Liver (tissue), 9 donors: ENCODE data around the gene ENOX1. TPM values are rescaled to one million over a fixed set of nuclear protein-coding genes. Genes with fewer than 3 reads are reported as not detected.

Experiments used
- DNase-seq: peaks from one replicate; pipeline ENCODE4 v3.0.0-alpha.2; 2017; ENCODE audit warnings: low spot score
- H3K27ac ChIP-seq, 2 donors: one replicate each; pipeline ENCODE4 v1.7.0; 2013; ENCODE audit warnings: inconsistent platforms in 2 of 2, low read length in 2 of 2, control low read depth in 1 of 2, low read depth in 1 of 2, mild to moderate bottlenecking in 1 of 2
- H3K27me3 ChIP-seq, 4 donors: one replicate each; pipeline versions ENCODE4 v1.6.1 to v1.7.0; 2013; ENCODE audit warnings: low read length in 3 of 4, inconsistent platforms in 1 of 4, mild to moderate bottlenecking in 1 of 4, moderate library complexity in 1 of 4; ENCODE audit not compliant: control insufficient read depth in 4 of 4, insufficient read depth in 4 of 4
- H3K36me3 ChIP-seq, 4 donors: one replicate each; pipeline versions ENCODE4 v1.6.1 to v1.7.0; 2013; ENCODE audit warnings: low read length in 3 of 4, mild to moderate bottlenecking in 3 of 4, low read depth in 1 of 4, moderate library complexity in 1 of 4; ENCODE audit not compliant: control insufficient read depth in 4 of 4, insufficient read depth in 3 of 4
- H3K4me1 ChIP-seq, 4 donors: one replicate each; pipeline versions ENCODE4 v1.6.1 to v1.7.0; 2013; ENCODE audit warnings: low read length in 3 of 4, mild to moderate bottlenecking in 3 of 4, moderate library complexity in 1 of 4; ENCODE audit not compliant: control insufficient read depth in 4 of 4, insufficient read depth in 4 of 4
- H3K4me3 ChIP-seq, 3 donors: one replicate each; pipeline versions ENCODE4 v1.6.1 to v1.7.0; 2013; ENCODE audit warnings: low read length in 3 of 3, control low read depth in 1 of 3, low read depth in 1 of 3, mild to moderate bottlenecking in 1 of 3
- H3K9ac ChIP-seq, 2 donors: one replicate each; pipeline ENCODE4 v1.7.0; 2013; ENCODE audit warnings: low read length in 2 of 2, mild to moderate bottlenecking in 2 of 2, moderate library complexity in 2 of 2, control low read depth in 1 of 2, low read depth in 1 of 2
- H3K9me3 ChIP-seq, 4 donors: one replicate each; pipeline versions ENCODE4 v1.6.1 to v1.7.0; 2013; ENCODE audit warnings: low read length in 3 of 4; ENCODE audit not compliant: control insufficient read depth in 4 of 4
- EGR1 ChIP-seq, 2 donors: IDR thresholded peaks; 2 replicates each; pipeline ENCODE4 v1.6.1; 2016 to 2018; ENCODE audit warnings: antibody characterized with exemption in 2 of 2, low read depth in 2 of 2
- FOXA1 ChIP-seq: IDR thresholded peaks from 2 replicates; pipeline ENCODE4 v1.6.1; 2016; ENCODE audit warnings: antibody characterized with exemption
- FOXA2 ChIP-seq: IDR thresholded peaks from 2 replicates; pipeline ENCODE4 v1.6.1; 2016; ENCODE audit warnings: antibody characterized with exemption
- GABPA ChIP-seq, 2 donors: IDR thresholded peaks in 1 of 2; conservative IDR thresholded peaks in 1 of 2; 2 replicates each; pipeline ENCODE4 v1.6.1; 2016; ENCODE audit warnings: antibody characterized with exemption in 2 of 2, mild to moderate bottlenecking in 1 of 2, moderate library complexity in 1 of 2
- HNF4A ChIP-seq, 2 donors: conservative IDR thresholded peaks; 2 replicates each; pipeline ENCODE4 v1.6.1; 2016; ENCODE audit warnings: antibody characterized with exemption in 2 of 2, mild to moderate bottlenecking in 2 of 2
- HNF4G ChIP-seq: IDR thresholded peaks from 2 replicates; pipeline ENCODE4 v1.6.1; 2016; ENCODE audit warnings: antibody characterized with exemption
- JUND ChIP-seq, 2 donors: IDR thresholded peaks; 2 replicates each; pipeline ENCODE4 v1.6.1; 2016; ENCODE audit warnings: antibody characterized with exemption in 2 of 2
- NR2F2 ChIP-seq: IDR thresholded peaks from 2 replicates; pipeline ENCODE4 v1.6.1; 2016; ENCODE audit warnings: antibody characterized with exemption
- RAD21 ChIP-seq, 2 donors: IDR thresholded peaks; 2 replicates each; pipeline ENCODE4 v1.6.1; 2016; ENCODE audit warnings: antibody characterized with exemption in 2 of 2, mild to moderate bottlenecking in 2 of 2
- RXRA ChIP-seq, 2 donors: IDR thresholded peaks; 2 replicates each; pipeline ENCODE4 v1.6.1; 2017 to 2018; ENCODE audit warnings: antibody characterized with exemption in 2 of 2, mild to moderate bottlenecking in 1 of 2
- SP1 ChIP-seq: IDR thresholded peaks from 2 replicates; pipeline ENCODE4 v1.6.1; 2018; ENCODE audit warnings: antibody characterized with exemption, mild to moderate bottlenecking
- TAF1 ChIP-seq: conservative IDR thresholded peaks from 2 replicates; pipeline ENCODE4 v1.6.1; 2016; ENCODE audit warnings: antibody characterized with exemption, mild to moderate bottlenecking
- YY1 ChIP-seq: IDR thresholded peaks from 2 replicates; pipeline ENCODE4 v1.6.1; 2016; ENCODE audit warnings: antibody characterized with exemption, mild to moderate bottlenecking
- WGBS: extraction: QIAGEN DNeasy Blood & Tissue Kit; methylation state at CpG from one replicate; pipeline ENCODE4 v1.1.7; 2013; 5-methylcytosine and 5-hydroxymethylcytosine counted together
- polyA plus RNA-seq, 2 donors: library from polyadenylated mRNA; stranded (reverse) in 1 of 2; unstranded in 1 of 2; fragments of 200-250 nt in 1 of 2; fragments of >200 nt in 1 of 2; fragmentation: Nextera tagmentation in 1 of 2; extraction: Ambion mirVana in 1 of 2; gene quantifications; one replicate each; pipeline versions ENCODE4 v1.2.1 to v1.2.3, GENCODE V29; 2013 to 2015
- total RNA-seq, 2 donors: library from RNA; depleted of rRNA; stranded (reverse); fragments of >200 nt; gene quantifications; one replicate each; pipeline ENCODE4 v1.2.3, GENCODE V29; 2014
- TF ChIP-seq, protein P1 (sequence below): fragments of 150-350 bp; IDR thresholded peaks from 2 replicates; pipeline ENCODE4 v1.5.1; 2017; ENCODE audit warnings: improper control_type of control experiment, low read depth, low read length; ENCODE audit not compliant: missing input control
- TF ChIP-seq, protein P2 (sequence below): IDR thresholded peaks from 2 replicates; pipeline ENCODE4 v1.6.1; 2016; ENCODE audit warnings: antibody characterized with exemption
- TF ChIP-seq, protein P3 (sequence below): IDR thresholded peaks from 2 replicates; pipeline ENCODE4 v1.6.1; 2016; ENCODE audit warnings: antibody characterized with exemption, mild to moderate bottlenecking
- TF ChIP-seq, protein P4 (sequence below): IDR thresholded peaks from 2 replicates; pipeline ENCODE4 v1.6.1; 2016; ENCODE audit warnings: antibody characterized with exemption
- TF ChIP-seq, protein P5 (sequence below): IDR thresholded peaks from 2 replicates; pipeline ENCODE4 v1.6.1; 2016; ENCODE audit warnings: antibody characterized with exemption
- donor health status: healthy.
- donor health status: healthy.
- donor health status: healthy.
- donor health status: healthy.
- donor health status: healthy.

The ENOX1 gene
- total and polyA plus RNA-seq, 4 donors, result 0.02 to 0.33 (median 0.08) TPM; not detected in 1

DNA sequence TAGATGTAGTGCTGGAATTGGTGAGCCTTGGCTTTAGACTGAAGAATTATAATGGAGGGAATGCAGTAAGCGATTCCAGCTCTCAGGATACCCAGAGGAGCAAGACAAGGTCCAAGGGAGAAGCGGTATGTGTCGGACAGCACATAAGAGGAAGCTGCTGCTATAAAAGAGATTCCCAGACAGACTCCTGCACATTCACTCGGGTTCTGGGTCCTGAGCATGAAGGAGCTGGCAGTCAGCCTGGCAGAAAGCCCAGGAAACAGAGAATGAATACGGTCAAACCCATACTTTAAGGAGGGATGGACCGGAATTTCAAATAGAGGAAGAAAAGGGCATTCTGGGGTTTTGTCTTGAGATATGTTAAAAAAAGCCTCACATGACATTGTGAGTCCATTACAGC lies 455.1 kb downstream of the ENOX1 start:
- 77% methylated on average over 6 of the region's 6 CpGs for WGBS
- H3K4me1 ChIP-seq, result no peaks in the 10 kb centered on the region

DNA sequence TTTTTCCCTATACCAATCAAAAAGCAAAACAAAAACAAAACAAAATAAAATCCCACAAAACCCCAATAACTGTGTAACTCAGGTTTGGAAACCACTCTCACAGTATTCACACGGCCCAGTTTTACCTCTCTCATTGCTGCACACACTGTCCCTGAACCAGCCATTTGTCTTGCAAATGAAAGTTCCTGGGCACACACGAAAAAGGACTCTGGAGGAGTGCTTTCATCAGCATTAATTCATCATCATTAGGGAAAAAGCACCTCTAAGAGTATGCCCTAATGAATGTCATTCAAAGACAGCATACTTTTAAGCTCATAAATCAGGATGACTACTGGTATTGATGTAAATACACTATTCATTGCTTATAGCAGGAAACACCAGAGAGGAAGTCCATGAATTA lies 457.1 kb downstream of the ENOX1 start:
- Histone ChIP-seq H3K9me3 (no peaks in the 10 kb centered on the region), H3K9ac (no peak overlapping the region)
- 88% methylated on average over 2 of the region's 2 CpGs for WGBS
- TF ChIP-seq GABPA (IDR thresholded peaks at IDR 0.05 in 1 of 2, conservative IDR thresholded peaks at IDR 0.05 in 1 of 2), result no peak
- TF ChIP-seq HNF4G, result no peak
- TF ChIP-seq, protein P1, sequence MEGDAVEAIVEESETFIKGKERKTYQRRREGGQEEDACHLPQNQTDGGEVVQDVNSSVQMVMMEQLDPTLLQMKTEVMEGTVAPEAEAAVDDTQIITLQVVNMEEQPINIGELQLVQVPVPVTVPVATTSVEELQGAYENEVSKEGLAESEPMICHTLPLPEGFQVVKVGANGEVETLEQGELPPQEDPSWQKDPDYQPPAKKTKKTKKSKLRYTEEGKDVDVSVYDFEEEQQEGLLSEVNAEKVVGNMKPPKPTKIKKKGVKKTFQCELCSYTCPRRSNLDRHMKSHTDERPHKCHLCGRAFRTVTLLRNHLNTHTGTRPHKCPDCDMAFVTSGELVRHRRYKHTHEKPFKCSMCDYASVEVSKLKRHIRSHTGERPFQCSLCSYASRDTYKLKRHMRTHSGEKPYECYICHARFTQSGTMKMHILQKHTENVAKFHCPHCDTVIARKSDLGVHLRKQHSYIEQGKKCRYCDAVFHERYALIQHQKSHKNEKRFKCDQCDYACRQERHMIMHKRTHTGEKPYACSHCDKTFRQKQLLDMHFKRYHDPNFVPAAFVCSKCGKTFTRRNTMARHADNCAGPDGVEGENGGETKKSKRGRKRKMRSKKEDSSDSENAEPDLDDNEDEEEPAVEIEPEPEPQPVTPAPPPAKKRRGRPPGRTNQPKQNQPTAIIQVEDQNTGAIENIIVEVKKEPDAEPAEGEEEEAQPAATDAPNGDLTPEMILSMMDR, result no peak
- no peak for TF ChIP-seq TAF1
- TF ChIP-seq, protein P2, sequence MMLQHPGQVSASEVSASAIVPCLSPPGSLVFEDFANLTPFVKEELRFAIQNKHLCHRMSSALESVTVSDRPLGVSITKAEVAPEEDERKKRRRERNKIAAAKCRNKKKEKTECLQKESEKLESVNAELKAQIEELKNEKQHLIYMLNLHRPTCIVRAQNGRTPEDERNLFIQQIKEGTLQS, result no peak
- TF ChIP-seq YY1, result no peak
- TF ChIP-seq FOXA2, result no peak
- no peak for TF ChIP-seq HNF4A (conservative IDR thresholded peaks at IDR 0.05)
- TF ChIP-seq RAD21 (IDR thresholded peaks at IDR 0.05), result no peak
- TF ChIP-seq SP1, result no peak
- TF ChIP-seq EGR1 (IDR thresholded peaks at IDR 0.05; ENCODE audit: low read depth in 2 of 2), result no peak
- TF ChIP-seq NR2F2, result no peak

More for the DNA sequence above, 455.1 kb downstream of the ENOX1 start:
- Histone ChIP-seq H3K9ac (no peak overlapping the region), H3K27me3 (no peaks in the 10 kb centered on the region), H3K9me3 (no peaks in the 10 kb centered on the region), H3K27ac (no peak overlapping the region), H3K4me3 (no peak overlapping the region), H3K36me3 (no peaks in the 10 kb centered on the region)
- TF ChIP-seq RXRA (IDR thresholded peaks at IDR 0.05) (no peak), NR2F2 (no peak), HNF4A (conservative IDR thresholded peaks at IDR 0.05) (no peak), JUND (IDR thresholded peaks at IDR 0.05) (no peak), GABPA (IDR thresholded peaks at IDR 0.05 in 1 of 2, conservative IDR thresholded peaks at IDR 0.05 in 1 of 2) (no peak), FOXA1 (no peak), YY1 (no peak), TAF1 (no peak), SP1 (no peak), FOXA2 (no peak), RAD21 (IDR thresholded peaks at IDR 0.05) (no peak), HNF4G (no peak), EGR1 (IDR thresholded peaks at IDR 0.05; ENCODE audit: low read depth in 2 of 2) (no peak)
- TF ChIP-seq, protein P1, result no peak
- TF ChIP-seq, protein P2, result no peak
- TF ChIP-seq, protein P3, sequence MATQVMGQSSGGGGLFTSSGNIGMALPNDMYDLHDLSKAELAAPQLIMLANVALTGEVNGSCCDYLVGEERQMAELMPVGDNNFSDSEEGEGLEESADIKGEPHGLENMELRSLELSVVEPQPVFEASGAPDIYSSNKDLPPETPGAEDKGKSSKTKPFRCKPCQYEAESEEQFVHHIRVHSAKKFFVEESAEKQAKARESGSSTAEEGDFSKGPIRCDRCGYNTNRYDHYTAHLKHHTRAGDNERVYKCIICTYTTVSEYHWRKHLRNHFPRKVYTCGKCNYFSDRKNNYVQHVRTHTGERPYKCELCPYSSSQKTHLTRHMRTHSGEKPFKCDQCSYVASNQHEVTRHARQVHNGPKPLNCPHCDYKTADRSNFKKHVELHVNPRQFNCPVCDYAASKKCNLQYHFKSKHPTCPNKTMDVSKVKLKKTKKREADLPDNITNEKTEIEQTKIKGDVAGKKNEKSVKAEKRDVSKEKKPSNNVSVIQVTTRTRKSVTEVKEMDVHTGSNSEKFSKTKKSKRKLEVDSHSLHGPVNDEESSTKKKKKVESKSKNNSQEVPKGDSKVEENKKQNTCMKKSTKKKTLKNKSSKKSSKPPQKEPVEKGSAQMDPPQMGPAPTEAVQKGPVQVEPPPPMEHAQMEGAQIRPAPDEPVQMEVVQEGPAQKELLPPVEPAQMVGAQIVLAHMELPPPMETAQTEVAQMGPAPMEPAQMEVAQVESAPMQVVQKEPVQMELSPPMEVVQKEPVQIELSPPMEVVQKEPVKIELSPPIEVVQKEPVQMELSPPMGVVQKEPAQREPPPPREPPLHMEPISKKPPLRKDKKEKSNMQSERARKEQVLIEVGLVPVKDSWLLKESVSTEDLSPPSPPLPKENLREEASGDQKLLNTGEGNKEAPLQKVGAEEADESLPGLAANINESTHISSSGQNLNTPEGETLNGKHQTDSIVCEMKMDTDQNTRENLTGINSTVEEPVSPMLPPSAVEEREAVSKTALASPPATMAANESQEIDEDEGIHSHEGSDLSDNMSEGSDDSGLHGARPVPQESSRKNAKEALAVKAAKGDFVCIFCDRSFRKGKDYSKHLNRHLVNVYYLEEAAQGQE, result no peak
- TF ChIP-seq, protein P4, sequence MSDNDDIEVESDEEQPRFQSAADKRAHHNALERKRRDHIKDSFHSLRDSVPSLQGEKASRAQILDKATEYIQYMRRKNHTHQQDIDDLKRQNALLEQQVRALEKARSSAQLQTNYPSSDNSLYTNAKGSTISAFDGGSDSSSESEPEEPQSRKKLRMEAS, result no peak
- TF ChIP-seq, protein P5, sequence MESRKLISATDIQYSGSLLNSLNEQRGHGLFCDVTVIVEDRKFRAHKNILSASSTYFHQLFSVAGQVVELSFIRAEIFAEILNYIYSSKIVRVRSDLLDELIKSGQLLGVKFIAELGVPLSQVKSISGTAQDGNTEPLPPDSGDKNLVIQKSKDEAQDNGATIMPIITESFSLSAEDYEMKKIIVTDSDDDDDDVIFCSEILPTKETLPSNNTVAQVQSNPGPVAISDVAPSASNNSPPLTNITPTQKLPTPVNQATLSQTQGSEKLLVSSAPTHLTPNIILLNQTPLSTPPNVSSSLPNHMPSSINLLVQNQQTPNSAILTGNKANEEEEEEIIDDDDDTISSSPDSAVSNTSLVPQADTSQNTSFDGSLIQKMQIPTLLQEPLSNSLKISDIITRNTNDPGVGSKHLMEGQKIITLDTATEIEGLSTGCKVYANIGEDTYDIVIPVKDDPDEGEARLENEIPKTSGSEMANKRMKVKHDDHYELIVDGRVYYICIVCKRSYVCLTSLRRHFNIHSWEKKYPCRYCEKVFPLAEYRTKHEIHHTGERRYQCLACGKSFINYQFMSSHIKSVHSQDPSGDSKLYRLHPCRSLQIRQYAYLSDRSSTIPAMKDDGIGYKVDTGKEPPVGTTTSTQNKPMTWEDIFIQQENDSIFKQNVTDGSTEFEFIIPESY, result no peak
- no peak for DNase-seq

More for the DNA sequence above, 457.1 kb downstream of the ENOX1 start:
- Histone ChIP-seq H3K36me3 (no peaks in the 10 kb centered on the region), H3K27ac (no peak overlapping the region), H3K27me3 (no peaks in the 10 kb centered on the region), H3K4me1 (no peaks in the 10 kb centered on the region), H3K4me3 (no peak overlapping the region)
- DNase-seq, result no peak
